ENCODE data around the gene VPS35.
"Not testable (repeated sequence)": the region's sequence is repeated elsewhere in the genome, so short reads cannot be mapped to it uniquely, and the experiment has no call there.

DNA sequence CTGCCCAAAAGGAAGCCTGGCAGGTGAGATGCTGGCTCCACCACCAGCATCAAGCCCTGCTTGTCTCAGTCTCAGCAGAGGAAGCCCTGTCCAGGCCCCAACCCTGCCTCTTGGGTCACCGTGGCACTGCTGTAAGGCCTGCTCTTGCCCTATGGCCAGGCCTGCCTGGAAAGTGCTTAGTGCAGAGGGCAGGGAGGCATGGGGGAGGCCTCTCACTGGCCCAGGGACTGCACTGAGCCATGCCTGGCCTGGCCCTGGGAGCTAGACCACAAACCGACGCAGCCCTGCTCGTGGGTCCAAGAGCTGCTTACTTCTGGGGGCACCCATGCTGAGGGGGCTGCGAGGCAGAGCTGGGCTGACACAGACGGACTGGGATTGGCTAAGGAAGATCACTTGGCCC is 64.1 kb downstream of the VPS35 start:
- TF ChIP-seq, protein P1, sequence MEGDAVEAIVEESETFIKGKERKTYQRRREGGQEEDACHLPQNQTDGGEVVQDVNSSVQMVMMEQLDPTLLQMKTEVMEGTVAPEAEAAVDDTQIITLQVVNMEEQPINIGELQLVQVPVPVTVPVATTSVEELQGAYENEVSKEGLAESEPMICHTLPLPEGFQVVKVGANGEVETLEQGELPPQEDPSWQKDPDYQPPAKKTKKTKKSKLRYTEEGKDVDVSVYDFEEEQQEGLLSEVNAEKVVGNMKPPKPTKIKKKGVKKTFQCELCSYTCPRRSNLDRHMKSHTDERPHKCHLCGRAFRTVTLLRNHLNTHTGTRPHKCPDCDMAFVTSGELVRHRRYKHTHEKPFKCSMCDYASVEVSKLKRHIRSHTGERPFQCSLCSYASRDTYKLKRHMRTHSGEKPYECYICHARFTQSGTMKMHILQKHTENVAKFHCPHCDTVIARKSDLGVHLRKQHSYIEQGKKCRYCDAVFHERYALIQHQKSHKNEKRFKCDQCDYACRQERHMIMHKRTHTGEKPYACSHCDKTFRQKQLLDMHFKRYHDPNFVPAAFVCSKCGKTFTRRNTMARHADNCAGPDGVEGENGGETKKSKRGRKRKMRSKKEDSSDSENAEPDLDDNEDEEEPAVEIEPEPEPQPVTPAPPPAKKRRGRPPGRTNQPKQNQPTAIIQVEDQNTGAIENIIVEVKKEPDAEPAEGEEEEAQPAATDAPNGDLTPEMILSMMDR (IDR thresholded peaks at IDR 0.05; ENCODE audit: poor library complexity, severe bottlenecking): not testable (repeated sequence)
- not testable (repeated sequence) for TF ChIP-seq POLR2AphosphoS5 (IDR thresholded peaks at IDR 0.05); EZH2 (IDR thresholded peaks at IDR 0.05; ENCODE audit: borderline replicate concordance, insufficient read depth, low read length, poor library complexity, severe bottlenecking); EP300 (conservative IDR thresholded peaks at IDR 0.05; ENCODE audit: poor library complexity, severe bottlenecking); TAF1 (IDR thresholded peaks at IDR 0.05; ENCODE audit: low read depth); SMC3 (conservative IDR thresholded peaks at IDR 0.05; ENCODE audit: poor library complexity)
